Hippocampal formation (tissue), 2 donors: ENCODE results near the gene KLF13.

ENCODE experiments used
- DNase-seq, 2 donors: peaks; one replicate each; lab custom pipeline; 2025; lab: John Stamatoyannopoulos, UW

Gene KLF13

DNA sequence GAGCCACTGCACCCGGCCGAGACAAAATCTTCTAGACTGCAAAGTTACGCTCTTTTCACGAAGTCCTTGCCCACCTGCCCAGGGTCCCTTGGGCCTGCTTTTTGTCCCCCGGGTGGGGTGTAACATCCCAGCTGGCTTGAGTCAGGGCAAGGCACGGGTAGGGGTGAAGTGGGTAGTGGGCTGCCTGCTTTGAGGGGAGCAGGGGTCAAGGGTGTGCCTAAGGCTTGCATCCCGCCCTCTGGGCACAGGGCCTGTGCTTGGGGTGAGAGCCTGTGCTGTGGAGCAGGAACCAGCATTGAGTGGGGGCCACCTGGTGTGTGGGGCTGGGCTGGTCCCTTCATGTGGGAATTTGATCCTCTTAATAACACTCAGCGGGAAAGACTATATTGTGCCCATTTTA, 74.6 kb downstream of the KLF13 start:
- no peak for DNase-seq

DNA sequence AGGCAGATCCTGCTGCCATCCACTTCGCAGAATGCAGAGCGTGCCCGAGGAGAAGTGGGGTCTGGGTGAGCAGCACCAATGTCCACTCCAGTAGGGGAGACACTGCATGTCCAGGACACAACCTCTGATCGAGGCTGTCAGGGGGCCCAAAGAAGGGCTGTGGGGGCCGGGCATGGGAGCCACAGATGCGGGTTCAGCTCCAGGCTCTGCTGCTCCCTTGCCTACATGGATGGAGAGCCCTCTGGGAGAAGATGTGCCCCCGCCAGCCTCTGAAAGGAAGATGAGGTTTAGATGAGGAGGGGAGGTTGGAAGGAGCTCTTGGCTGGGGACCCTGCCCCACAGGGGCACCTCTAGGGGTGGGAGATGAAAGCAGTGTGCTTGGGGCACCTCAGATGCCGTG, 75.4 kb downstream of the KLF13 start:
- DNase-seq, result no peak

DNA sequence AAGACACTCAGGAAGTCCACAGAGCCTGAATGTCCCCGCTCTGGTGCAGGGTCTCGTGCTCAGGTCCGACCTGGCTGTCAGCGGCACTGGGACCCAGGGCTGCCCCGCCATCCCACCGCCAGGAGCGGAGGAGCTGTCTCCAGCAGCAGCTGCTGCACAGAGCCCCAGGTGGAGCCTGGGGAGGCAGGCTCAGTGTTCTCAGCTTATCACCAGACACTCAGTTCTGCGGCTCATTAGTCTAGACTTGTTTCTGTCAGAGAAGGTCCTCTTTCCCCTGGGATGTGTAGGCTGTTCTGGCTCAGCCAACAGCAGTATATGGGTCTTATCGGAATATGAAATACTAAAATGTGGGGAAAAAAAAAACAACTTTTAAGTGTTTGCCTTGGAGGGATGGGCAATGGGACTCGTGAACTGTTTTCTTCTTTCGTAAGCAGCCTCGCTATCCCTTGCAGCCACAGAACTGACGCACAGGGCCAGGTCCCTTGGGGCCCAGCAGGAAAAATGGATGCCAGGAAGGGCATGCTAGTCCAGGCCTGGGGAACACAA, 75.9 kb downstream of the KLF13 start:
- no peak for DNase-seq

DNA sequence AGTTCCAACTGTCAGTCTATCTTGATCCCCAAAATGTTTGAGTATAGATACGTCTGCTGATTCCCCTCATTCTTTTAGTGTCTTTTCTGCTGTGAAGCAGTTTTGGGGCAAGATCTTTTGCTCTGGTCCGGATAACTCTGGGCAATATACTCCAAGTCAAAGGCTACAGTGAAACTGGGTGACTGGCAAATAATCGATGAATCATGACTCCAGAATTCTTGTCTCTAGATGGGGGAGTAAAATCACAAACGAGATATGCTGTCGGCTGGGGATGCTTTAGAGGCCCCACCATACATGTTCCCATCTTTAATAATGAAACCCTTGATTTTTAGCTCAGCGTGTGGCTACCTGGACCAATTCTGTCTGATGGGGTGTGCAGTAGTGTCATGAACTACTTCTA, 76.5 kb downstream of the KLF13 start:
- DNase-seq, result no peak

DNA sequence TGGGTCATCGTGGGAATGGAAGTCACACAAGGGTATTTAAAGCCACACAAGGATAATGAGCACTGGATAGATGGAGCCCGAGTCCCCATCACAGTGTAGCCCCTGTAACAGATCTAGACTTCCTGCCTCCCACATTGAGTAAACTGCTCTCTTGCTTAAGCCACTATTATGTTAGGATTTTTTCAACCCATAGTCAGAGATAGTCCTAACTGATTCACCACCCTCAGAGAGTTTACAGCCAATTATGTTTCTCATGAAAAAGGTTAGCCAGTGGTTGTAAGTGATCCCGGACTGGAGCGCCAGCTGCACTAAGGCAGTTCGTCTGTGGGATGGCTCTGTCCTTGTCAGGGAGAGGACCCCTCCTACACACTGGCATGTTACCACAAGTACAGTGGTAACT, 77.0 kb downstream of the KLF13 start:
- DNase-seq, result no peak

DNA sequence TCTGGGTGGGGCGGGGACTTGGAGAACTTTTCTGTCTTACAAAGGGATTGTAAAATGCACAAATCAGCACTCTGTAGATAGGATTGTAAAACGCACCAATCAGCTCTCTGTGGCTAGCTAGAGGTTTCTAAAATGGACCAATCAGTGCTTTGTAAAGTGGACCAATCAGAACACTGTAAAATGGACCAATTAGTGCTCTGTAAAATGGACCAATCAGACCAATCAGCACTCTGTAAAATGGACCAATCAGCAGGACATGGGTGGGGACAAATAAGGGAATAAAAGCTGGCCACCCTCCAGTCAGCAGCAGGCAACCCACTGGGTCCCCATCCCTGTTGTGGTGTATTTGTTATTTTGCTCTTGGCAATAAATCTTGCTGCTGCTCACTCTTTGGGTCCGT, 77.7 kb downstream of the KLF13 start:
- no peak for DNase-seq

DNA sequence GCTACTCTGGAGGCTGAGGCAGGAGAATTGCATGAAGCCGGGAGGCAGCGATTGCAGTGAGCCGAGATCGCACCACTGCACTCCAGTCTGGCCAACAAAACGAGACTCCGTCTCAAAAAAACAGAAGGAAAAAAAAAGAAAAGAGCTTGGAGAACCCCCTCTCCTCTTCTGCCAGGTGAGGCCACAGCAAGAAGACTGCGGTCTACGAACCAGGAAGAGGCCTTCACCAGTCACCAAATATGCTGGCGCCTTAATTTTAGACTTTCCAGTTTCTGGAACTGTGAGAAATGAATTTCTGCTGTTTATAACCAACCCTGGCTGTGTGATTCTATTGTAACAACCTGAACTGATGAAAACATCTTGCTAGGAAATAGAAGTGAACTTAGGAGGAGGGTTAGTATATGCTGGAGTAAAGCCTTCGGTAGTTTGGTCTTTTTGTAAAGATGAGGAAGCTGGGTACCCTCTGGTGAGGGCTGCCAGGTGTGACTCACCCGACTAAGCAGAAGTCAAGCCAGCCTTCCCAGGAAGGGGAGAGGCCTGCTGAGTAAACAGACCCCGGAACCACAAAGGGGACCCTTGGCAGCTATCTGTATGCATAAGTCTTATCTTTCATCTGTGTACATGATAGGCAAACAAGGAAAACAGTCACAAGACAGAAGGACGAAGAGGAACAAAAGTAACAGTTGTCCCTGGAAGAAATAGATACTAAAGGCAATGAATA, 78.7 kb downstream of the KLF13 start:
- no peak for DNase-seq

DNA sequence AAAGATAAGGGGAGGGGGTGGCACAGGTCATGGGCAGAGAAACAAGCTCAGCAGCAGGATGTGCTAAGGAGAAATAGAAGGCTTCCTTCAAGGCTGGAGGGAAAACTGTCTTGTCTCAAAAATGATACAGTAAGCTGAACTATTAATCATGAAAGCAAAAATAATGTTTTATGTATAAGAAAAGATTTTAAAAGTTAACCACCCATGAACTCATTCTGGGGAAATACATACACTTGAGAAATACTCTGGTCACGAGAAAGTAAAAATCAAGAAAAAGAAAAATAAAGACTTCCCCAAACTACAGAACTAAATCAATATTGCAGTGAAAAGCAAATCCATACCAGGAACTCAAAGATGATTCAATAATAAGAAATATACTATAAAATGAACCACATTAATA, 80.7 kb downstream of the KLF13 start:
- no peak for DNase-seq

DNA sequence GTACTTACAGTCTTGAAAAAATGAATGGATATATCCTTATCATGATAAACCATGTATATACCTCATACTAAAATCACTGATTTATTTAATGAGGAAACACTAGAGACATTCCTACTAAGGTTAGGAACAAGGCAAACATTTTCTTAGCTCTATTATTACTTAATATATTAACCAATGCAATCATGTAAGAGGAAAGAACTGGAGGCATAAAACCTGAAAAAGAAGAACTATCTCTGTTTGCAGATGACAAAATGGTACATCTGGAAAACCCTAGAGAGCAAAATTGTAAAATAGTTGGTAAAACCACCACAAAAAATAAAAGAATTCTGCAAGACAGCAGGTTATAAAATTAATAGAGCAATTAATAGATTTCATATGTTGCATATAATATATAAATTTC, 81.2 kb downstream of the KLF13 start:
- no peak for DNase-seq

DNA sequence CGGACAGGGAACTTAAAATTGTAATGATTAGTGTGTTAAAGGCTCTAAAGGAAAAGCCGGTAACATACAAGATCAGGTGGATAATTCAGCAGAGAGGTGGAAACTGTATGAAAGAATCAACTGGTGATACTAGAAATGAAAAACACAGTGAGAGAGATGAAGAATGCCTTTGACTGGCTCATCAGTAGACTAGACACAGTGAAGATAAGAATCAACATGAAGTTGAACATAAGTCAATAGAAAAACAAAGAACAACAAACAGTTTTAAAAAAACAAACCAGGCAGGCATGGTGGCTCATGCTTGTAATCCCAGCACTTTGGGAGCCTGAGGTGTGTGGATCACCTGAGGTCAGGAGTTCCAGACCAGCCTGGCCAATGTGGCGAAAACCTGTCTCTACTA, 82.1 kb downstream of the KLF13 start:
- DNase-seq, result no peak

DNA sequence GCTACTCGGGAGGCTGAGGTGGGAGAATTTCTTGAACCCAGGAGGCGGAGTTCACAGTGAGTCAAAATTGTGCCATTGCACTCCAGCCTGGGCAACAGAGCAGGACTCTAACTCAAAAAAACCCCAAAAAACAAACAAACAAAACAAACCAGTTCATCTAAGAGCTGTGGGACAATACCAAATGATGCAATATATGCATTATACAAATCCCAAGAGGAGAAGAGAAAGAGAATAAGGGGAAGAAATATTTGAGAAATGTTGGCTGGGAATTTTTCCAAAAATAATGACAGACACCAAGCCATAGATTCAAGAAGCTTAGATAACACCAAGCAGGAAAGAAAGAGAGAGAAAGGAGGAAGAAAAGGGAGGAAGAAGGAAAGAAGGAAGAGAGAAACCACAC, 82.5 kb downstream of the KLF13 start:
- no peak for DNase-seq

DNA sequence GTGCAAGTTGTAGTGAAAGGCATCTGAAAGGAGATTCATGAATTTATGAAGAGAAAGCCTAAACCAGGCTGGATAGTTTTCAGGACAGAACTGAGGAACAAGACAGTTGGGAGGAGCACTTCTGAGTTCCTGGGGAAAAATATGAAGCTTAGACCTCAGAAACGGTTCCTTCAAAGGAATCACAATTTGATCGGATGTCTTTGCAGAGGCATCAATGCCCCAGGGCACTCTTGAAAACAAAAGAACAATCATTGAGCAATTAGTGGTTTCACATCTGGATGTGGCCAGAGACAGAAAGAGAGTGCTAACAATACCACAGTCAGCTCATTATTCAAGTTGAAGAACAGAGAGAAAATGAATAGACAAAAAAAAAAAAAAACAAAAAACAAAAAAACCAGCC, 86.2 kb downstream of the KLF13 start:
- no peak for DNase-seq

DNA sequence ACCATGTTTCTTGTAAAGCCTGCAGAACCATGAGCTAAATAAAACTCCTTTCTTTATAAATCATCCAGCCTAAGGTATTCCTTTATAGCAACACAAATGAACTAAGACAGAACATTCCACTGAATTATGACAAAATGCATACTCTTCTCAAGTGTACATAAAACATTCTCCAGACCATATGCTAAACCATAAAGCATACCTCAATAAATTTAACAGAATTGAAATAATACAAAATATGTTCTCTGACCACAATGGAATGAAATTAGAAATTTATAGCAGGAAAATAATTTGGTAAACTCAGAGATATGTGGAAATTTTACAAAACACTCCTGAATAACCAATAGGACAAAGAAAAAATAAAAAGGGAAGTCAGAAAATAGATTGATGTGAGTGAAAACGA, 88.6 kb downstream of the KLF13 start:
- DNase-seq, result no peak

DNA sequence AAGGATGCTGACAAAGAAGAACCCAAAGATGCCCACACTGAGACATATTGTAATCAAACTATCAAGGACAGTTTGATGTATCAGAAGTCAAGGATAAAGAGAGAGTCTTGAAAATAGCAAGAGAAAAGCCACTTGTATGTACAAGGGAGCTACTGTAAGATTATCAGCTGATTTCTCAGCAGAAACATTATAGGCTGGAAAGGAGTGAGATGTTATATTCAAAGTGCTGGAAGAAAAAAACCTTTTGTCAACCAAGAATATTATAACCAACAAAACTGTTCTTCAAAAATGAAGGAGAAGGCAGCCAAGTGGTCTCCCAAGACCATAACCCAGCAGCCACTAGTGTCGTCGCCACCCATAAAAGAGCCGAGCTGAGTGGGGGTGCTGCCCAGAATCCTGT, 93.2 kb downstream of the KLF13 start:
- no peak for DNase-seq

DNA sequence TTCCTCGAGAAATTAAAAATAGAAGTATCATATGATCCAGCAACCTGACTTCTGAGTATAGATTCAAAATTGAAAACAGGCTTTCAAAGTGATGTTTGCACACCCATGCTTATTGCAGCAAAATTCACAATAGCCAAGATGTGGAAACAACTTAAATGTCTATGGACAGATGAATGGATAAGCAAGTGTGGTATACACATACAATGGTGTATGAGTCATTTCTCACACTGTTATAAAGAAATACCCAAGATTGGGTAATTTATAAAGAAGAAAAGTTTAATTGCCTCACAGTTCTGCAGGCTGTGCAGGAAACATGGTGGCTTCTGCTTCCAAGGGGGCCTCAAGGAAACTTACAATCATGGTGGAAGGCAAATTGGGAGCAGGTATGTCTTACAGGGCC, 100.8 kb downstream of the KLF13 start:
- DNase-seq, result no peak
